C1 segment of cervical spinal cord (tissue), 14 donors: ENCODE data around the gene AARS2.

Experiments
- DNase-seq, 14 donors: peaks; one replicate each; lab custom pipeline; 2025; lab: John Stamatoyannopoulos, UW

Gene AARS2

GRCh38 chr6:44263354-44264100, 49.6 kb downstream of the AARS2 start:
- DNase-seq, result peak in 1 of 14 donors; percentile 19

GRCh38 chr6:44262467-44263353, 50.4 kb downstream of the AARS2 start:
- DNase-seq, result no peak

GRCh38 chr6:44261581-44261980, 51.6 kb downstream of the AARS2 start:
- DNase-seq, result no peak

- DNase-seq, result no peak
These were observed 52.5 kb downstream of the AARS2 start for GRCh38 chr6:44260451-44261297.

GRCh38 chr6:44260011-44260410, 53.1 kb downstream of the AARS2 start:
- DNase-seq, result no peak

GRCh38 chr6:44258921-44259320, 54.2 kb downstream of the AARS2 start:
- DNase-seq, result no peak

GRCh38 chr6:44258325-44258863, 54.8 kb downstream of the AARS2 start:
- no peak for DNase-seq

GRCh38 chr6:44257753-44258324, 55.3 kb downstream of the AARS2 start:
- no peak for DNase-seq

GRCh38 chr6:44257025-44257752, 56.0 kb downstream of the AARS2 start, which contains the start of gene SLC35B2:
SLC35B2 (minus strand) TSS chr6:44257528; CDS start chr6:44257410, 118 bp downstream.
- DNase-seq, result peak in 13 of 14 donors; percentile 76 to 95 (median 90)

- DNase-seq, result no peak
These were observed 56.4 kb downstream of the AARS2 start for GRCh38 chr6:44256775-44257024.

- DNase-seq, result peak in 1 of 14 donors; percentile 66
These were observed 57.0 kb downstream of the AARS2 start for GRCh38 chr6:44255871-44256774.

- DNase-seq, result no peak
These were observed 57.9 kb downstream of the AARS2 start for GRCh38 chr6:44255105-44255808.

- no peak for DNase-seq
These were observed 58.7 kb downstream of the AARS2 start for GRCh38 chr6:44254191-44255104.

GRCh38 chr6:44253307-44254101, 59.6 kb downstream of the AARS2 start:
- DNase-seq, result peak in 1 of 14 donors; percentile 25

- DNase-seq, result no peak
These were observed 61.3 kb downstream of the AARS2 start for GRCh38 chr6:44251576-44252524.

GRCh38 chr6:44250718-44251123, 62.4 kb downstream of the AARS2 start:
- DNase-seq, result no peak
